ENCODE results near the gene DSCAM. TPM values are rescaled to one million over a fixed set of nuclear protein-coding genes. Genes with fewer than 3 reads are reported as not detected.
"Not testable (repeated sequence)": the region's sequence is repeated elsewhere in the genome, so short reads cannot be mapped to it uniquely, and the experiment has no call there.

DSCAM gene
- total RNA-seq, 1 donor from 2014 or later, result 0.36 TPM

DNA sequence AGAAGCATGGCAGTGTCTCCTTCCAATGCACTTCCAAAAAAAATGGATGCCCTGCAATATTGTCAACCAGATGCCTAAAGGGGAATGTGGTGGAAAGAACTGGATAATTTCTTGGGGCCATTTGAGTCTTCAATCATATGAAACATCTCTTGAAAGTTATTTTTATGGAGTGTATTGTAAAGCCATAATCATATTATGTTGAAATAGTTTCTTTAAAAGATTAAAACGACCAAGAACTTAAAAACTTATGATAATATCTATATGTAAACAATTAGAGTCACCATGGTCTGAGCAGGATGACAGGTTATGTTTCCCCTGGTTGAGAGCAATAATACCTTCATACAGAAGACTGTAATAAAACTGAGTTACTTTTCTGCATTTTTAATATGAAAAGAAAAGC, 522.6 kb downstream of the DSCAM start:
- ATAC-seq (no peak), DNase-seq (ENCODE audit: low spot score) (no peak)
- intact Hi-C loops (cut with DNase I), result no loop called here

DNA sequence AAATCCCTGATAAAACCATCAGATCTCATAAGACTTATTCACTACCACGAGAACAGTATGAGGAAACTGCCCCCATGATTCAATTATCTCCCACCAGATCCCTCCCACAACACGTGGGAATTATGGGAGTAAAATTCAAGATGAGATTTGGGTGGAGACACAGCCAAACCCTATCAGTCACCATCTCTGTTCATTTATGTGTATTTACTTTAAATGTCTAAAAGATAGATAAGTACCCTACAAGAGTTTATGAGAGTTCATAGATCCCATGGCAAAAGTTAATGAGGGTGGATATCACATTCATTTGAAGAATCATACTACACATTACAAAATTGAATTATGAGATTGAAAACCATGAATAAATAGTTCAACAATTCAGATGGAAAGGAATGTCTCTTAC, 526.2 kb downstream of the DSCAM start:
- intact Hi-C loops (cut with DNase I); DNase-seq (ENCODE audit: low spot score); ATAC-seq: not testable (repeated sequence)

DNA sequence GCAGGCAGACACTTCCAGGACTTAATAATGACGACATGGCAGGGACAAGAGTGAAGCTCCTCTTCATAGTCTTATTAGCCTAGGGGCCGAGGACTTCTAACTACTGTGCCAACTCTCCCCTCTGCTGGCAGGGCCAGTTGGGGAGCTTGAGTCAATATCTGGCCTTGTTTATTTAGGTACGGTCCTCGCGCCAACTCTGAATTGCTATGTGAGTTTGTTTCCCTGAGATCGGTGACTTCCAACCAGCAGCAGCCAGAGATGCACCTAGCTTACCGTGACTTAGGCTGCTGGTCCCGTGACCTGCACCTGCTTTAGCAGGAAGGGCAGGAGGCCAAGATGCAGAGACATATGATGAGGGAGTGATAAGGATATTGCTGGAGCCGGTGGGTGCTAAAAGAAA, 528.6 kb downstream of the DSCAM start:
- ATAC-seq (no peak), DNase-seq (ENCODE audit: low spot score) (no peak)
- intact Hi-C loops (cut with DNase I), result no loop called here

DNA sequence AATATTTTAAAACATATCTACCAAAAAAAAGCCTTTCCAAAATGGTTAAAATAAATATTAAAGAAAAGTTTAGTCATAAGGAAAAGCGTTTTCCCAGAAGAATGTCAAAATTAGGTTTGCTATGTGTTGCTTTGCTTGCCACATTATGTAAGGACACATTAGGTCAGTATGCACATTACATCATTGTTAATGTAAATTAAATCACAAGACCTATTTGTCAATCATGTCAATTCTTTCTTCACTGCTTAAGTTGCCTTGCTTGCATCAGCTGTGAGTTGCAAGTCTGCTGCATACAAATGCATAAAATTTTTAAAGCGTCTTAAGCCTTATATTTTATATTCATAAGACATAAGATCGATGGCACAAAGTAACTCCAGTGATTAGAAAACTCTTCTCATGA, 530.9 kb downstream of the DSCAM start:
- ATAC-seq, result no peak
- intact Hi-C loops (cut with DNase I), result no loop called here

DNA sequence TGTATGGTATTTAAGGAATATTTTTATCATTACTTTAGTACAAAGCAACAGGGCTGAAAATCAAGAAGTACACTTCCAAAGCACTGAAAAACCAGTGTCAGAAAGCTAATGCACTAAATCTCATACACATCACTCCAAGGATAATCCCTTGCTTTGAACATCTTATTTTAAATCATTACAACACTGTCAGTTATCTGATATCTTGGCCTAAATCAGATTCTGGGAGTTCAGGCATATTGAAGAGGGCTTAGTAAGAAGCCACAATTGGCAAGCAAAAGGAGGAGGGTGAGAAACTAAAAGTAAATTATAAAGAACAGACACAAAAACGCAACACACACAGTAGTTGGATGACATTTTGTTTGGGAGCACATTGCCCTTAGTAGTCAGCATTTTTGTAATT, 531.3 kb downstream of the DSCAM start:
- DNase-seq (ENCODE audit: low spot score) (no peak), ATAC-seq (no peak)
- intact Hi-C loops (cut with DNase I), result no loop called here

More for the DNA sequence above, 530.9 kb downstream of the DSCAM start:
- DNase-seq (ENCODE audit: low spot score), result no peak

DNA sequence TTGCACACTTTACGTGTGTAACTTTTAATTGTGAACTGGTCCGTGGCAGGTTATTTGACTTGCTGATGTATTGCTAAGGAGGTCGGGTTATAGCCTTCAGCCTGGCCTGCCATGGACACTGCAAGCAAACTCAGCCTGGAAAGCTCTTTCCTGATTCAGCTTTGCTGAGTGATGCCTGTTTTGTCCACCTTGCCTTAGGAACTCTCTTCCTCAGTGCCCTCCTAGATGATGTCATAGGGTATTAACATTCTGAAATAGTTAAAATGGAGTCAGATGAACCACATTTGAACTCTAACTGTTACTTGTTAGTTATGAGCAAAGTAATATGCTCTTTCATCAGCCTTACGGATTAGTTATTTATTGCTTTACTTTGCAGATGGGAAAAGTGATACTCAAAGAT, 533.7 kb downstream of the DSCAM start:
- DNase-seq (ENCODE audit: low spot score), result no peak
- no peak for ATAC-seq
- intact Hi-C loops (cut with DNase I), result no loop called here

DNA sequence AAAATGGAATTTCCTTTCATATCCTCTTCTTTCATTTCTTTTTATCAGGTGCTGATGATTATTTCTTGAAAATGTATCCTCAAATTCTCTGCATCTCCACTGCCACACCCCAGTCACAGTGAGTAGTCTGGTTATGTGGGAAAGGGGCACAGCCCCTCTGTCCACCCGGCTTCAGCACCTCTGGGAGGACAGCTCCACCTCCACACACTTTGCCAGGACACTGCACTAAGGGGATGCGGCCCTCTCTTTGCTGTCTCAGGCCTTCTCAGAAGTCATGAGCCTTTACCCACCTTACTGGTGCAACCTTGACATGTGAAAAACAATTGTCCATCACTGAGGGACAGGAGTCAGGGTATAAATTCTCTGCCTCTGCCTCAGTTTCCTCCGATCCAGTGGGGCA, 546.7 kb downstream of the DSCAM start:
- intact Hi-C loops (cut with DNase I), result no loop called here
- ATAC-seq, result no peak
- DNase-seq (ENCODE audit: low spot score), result no peak

DNA sequence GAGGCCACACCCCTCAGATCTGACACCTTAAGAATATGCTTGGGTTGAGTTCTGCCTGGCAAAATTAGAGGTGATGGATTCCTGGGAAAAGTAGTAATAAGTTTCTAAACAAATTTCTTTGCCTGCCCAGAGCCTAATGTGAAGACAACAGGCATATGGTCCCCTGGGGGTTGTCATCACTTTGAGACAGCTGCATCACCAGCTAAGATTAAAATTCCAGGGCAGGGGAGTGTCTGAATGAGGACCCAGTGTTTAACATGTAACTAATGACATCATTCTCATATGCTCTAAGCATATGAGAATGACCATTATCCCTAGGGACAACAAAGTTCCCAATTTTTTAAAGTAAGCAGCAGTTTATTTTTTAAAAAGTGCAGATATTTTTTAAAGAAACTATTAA, 547.5 kb downstream of the DSCAM start:
- no peak for DNase-seq (ENCODE audit: low spot score)
- ATAC-seq, result no peak
- intact Hi-C loops (cut with DNase I), result no loop called here

DNA sequence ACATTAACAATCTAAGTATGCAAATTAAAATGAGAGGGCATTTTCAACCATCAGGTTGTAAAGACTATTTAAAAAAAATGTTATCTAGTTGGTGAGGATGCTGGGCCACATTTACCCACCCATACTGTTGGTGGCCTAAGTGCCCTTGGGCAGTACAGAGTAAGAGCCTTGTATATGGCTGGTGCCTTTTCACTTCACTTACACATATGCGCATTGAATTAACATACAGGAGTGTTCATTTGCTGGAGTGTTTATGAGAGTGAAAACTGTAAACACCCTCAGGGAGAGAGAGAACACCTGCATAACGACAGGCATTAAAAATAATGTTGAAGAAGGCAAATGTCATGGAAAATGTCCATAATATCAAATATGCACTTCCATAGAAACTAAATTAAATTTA, 552.6 kb downstream of the DSCAM start:
- DNase-seq (ENCODE audit: low spot score) (no peak), ATAC-seq (no peak)
- intact Hi-C loops (cut with DNase I), result no loop called here

DNA sequence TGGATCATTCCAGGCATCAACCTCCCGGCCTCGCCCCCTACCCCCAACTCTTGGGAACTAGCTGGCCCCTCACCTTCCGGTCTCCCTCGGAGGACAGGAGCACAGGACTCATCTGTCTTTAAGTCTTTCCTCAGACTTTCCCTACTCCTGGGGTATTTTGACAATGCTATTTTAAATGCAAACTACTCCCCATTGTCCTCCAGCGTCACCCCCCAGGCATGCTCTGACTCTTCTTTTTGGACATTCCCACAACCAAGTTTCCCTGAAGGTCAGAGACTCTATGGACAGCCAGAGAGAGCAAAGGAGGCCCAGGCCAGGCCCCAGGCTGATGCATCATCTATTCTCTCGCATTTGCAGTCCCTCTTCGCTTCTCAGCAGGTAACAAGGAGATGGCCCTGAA, 555.4 kb downstream of the DSCAM start:
- intact Hi-C loops (cut with DNase I), result no loop called here
- DNase-seq (ENCODE audit: low spot score) (no peak), ATAC-seq (no peak)

DNA sequence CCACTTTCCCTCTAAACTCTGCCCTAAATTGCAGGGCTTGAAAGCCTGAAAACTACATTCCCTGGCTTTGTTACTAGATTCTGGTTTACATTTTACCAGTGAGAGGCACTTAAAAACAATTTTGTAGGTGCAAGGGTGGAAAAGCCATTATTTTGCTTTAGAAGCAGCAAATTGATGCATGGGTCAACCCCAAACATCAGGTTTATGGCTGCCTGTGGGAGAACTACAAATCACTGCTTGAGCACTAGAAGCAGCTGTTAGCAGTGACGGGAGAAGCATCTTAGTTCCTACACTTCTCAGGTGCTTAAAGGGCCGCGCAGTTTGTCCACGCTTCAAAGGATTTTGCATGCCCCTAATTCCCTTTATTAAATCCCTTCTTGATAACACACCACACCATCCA, 562.5 kb downstream of the DSCAM start:
- intact Hi-C loops (cut with DNase I), result no loop called here
- ATAC-seq, result no peak
- no peak for DNase-seq (ENCODE audit: low spot score)

DNA sequence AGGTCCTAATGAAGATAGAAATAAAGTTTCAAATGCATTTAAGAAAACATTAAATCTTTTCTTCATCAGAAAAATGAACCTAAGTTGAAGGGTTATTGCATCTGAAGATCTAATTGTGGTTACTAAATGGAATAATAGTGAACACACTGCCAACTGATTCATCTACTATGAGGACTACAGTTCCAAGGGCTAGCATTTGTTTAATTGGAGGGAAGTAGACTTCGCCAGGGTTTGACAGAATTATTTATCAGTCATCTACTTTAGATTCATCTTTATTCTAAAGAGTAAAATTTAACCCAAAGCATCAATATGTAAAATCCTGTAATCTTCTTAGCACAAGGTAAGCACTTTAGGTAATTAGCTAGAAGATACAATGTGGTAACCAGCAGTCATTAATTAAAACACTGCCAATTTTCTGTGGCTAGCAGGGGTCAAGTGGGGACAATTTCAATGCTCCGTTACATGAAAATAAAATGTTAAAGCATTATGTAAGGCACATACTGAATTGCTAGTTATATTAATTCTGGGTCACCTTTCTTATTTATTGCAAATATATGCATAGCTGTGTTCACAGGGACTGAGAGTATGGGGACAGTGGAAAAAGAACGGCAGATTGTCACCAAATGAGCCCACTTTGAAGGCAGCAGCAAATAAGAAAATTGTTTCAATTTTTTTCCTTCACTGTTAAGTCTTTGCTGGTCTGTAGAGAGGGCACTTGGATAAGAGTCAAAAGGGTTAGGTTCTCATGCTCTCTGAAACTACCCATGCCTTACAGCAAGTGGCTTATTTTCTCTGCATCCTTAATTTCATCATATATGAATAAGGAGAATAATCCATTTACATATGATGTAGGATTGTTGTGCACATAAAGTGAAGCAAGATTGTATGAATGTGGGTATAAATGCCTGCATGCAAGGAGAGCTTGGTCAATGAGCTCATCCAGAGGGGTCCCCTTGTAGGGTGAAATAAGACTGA, 563.8 kb downstream of the DSCAM start:
- no peak for ATAC-seq
- no peak for DNase-seq (ENCODE audit: low spot score)
- intact Hi-C loops (cut with DNase I), result no loop called here

DNA sequence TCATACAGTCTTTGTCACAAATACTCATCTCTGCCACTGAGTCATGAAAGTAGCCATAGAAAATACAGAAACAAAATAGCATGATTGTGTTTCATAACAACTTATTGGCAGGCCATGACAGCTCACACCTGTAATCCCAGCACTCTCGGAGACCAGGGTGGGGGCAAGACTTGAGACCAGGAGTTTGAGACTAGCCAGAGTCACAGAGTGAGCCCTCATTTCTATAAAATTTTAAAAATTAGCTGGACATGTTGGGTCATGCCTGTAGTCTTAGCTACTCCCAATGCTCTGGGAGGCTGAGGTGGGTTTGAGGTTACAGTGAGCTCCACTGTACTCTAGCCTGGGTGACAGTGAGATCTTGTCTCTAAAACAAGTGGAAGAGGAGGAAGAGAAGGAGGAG, 568.6 kb downstream of the DSCAM start:
- ATAC-seq, result no peak
- no peak for DNase-seq (ENCODE audit: low spot score)
- intact Hi-C loops (cut with DNase I), result no loop called here

DNA sequence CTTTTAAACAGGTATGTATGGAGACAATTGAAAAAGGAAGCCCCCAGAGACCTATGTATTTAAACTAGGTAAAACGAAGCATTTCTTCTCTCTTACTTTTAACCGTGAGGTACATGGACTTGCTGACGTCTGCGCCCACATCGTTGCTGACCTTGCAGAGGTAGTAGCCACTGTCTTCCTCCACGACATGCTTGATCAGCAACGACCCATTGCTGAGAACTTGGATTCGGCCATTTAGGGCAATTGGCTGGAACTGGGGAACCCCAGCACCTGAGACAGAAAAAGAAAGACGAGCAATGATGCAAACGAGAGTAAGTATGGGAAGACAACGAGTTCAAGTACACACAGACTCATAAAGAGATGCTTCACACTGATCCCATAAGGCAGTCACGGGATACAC, 571.0 kb downstream of the DSCAM start:
- ATAC-seq (no peak), DNase-seq (ENCODE audit: low spot score) (no peak)
- intact Hi-C loops (cut with DNase I), result no loop called here

DNA sequence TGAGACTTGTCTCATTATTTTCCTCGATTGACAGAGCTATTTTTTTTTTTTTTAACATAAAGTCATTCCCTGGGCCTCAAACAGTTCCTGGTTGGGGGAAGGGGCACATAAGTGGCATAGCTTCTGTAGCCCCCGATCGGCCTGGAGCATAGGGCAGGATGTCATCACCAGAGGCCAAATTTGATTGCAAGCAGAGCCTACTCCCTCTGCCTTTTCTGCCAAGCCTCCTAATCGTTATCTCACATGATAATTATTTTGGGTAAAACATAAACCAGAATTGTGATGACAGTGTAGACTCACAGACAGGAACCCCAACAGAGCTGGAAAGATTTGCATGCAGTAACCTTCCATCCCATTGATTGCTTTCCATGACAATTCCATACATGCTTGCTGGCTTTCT, 574.9 kb downstream of the DSCAM start:
- intact Hi-C loops (cut with DNase I), result no loop called here
- DNase-seq (ENCODE audit: low spot score) (no peak), ATAC-seq (no peak)

DNA sequence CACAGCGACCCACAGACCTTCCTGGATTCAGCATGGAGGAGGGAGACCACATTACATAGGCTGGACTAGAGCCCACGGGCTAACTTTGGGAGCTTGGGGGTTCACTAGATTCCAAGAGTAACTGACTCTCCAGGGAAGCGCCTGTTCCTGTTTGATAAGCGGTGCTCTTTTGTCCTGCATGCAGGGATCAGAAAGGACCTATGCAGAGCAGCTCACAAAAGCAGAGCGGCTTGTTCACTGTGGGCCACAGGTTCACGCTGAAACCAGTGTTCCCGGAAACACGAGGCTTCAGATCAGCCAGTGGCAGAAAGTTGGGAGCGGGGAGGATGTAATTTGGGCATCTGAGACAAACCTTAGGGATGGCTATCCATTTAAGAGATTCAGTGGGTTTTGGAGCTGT, 575.8 kb downstream of the DSCAM start:
- intact Hi-C loops (cut with DNase I), result no loop called here
- no peak for ATAC-seq
- DNase-seq (ENCODE audit: low spot score), result no peak

DNA sequence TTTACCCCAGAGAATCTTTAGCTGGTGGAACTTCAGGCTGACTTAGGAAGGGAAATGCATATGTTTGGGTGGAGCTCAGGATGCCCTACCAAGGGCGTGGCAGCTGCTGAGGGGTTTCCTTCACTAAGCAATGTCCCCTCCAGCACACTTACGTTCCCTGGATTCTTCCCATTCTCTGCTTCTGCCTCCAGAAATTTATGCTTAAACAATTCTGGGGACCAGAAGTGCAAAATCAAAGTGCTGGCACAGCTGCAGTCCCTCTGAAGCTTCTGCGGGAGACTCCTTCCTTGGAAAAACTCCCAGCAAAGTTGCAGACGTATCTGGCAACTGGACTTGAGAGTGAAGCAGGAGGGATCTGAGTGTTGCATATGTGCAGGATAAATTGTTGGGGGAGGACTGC, 576.9 kb downstream of the DSCAM start:
- ATAC-seq (no peak), DNase-seq (ENCODE audit: low spot score) (no peak)
- intact Hi-C loops (cut with DNase I), result no loop called here

DNA sequence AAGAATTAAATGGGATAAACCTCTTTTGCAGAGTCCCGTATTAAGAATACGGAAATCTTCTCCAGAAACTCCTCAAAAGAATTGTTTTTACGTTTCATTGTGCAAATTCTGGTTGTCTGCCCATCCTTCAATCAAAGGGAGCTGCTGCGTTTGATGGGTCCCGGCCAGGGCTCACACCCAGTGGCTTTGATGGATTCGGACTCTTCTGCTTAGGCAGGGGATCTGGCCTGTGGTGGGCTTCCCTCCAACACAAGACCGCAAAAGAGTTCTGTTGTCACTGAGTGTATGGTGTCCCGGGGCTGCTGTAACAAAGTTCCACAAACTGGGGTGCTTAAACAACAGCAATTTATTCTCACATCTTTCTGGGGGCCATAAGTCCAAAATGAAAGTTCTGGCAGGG, 577.7 kb downstream of the DSCAM start:
- ATAC-seq (no peak), DNase-seq (ENCODE audit: low spot score) (no peak)
- intact Hi-C loops (cut with DNase I), result no loop called here

DNA sequence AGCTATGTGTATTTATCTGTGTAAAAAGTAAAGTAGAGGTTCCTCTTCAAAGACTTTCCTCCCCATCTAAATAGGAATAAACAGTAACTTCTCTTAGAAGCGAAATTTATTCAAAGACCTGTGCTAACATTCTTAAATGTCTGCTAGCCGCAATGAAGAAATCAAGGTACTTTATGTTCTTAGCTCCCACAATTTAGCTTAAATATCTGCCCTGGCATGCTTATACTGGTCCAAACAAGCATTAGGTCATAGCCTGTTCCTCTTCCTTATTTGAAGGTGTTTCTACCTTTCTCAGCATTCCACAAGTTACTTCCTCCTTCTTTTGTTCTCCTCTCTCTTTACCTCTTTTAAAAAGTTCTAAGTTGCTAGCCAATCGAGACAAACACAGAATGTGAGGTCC, 588.5 kb downstream of the DSCAM start:
- DNase-seq (ENCODE audit: low spot score); ATAC-seq; intact Hi-C loops (cut with DNase I): not testable (repeated sequence)

DNA sequence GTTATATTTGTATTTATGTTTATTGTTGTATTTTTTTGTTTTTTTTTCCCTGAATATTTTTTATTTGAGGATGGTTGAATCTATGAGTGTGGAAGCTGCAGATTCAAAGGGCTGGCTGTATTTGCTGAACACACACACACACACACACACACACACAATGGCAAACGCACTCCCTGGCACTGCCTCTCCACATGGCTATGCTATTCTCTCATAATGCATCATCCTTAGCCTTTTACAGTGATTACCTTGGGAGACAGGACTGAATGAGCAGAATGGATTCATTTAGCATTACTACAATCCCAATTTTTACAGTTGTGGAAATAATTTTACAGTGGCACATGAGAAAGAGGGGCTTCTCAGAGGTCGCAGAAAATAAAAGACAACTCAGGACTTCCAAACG, 589.6 kb downstream of the DSCAM start:
- intact Hi-C loops (cut with DNase I), result no loop called here
- no peak for DNase-seq (ENCODE audit: low spot score)

More for the DNA sequence above, 589.6 kb downstream of the DSCAM start:
- no peak for ATAC-seq

All from sciatic nerve (tissue), 2 donors.